SK-N-SH (cell line): ENCODE data around the gene H1-8. TPM values are rescaled to one million over a fixed set of nuclear protein-coding genes. Genes with fewer than 3 reads are reported as not detected.

Source experiments
- CTCF ChIA-PET: fragments of 300-600, 350-600 bp; formaldehyde crosslinking; extraction: SDS; loops from one replicate; lab custom pipeline; 2021; lab: Yijun Ruan, JAX
- POLR2A ChIA-PET: fragments of 350-600 bp; sonication (Branson Sonifier 250); formaldehyde crosslinking; extraction: SDS; loops from one replicate; lab custom pipeline; 2020; ENCODE audit warnings: antibody characterized with exemption, inconsistent platforms; lab: Yijun Ruan, JAX
- DNase-seq: peaks from one replicate; pipeline ENCODE4 v3.0.0; 2012
- H2AFZ ChIP-seq: fragments of 200-600 bp; sonication (generic); 2 replicates; pipeline ENCODE4 v1.8.1; 2016; ENCODE audit warnings: antibody characterized with exemption, mild to moderate bottlenecking, low read depth
- H3F3A ChIP-seq: fragments of 200-600 bp; sonication (generic); replicated peaks from 2 replicates; pipeline ENCODE3; 2016; ENCODE audit warnings: antibody characterized with exemption, mild to moderate bottlenecking; ENCODE audit not compliant: insufficient read depth
- H3K27ac ChIP-seq, 2 experiments: fragments of 200-500 bp in 1 of 2; fragments of 200-600 bp in 1 of 2; sonication (Bioruptor generic) in 1 of 2; sonication (generic), shearing (Covaris generic) in 1 of 2; 2 replicates each; pipeline versions ENCODE4 v1.5.1 to v1.6.1; 2014 to 2016; ENCODE audit warnings: low read depth in 2 of 2, inconsistent platforms in 1 of 2, low read length in 1 of 2, mild to moderate bottlenecking in 1 of 2, mixed read lengths in 1 of 2
- H3K27me3 ChIP-seq: fragments of 200-600 bp; sonication (generic), shearing (Covaris generic); 2 replicates; pipeline ENCODE4 v1.6.1; 2016; ENCODE audit warnings: mixed run types; ENCODE audit not compliant: insufficient read depth
- H3K36me3 ChIP-seq, 2 experiments: fragments of 200-500 bp in 1 of 2; fragments of 200-600 bp in 1 of 2; sonication (Bioruptor generic) in 1 of 2; sonication (generic) in 1 of 2; replicated peaks in 1 of 2; 2 replicates each; pipeline versions ENCODE3 to v1.5.1; 2014 to 2016; ENCODE audit warnings: low read length in 1 of 2, mild to moderate bottlenecking in 1 of 2; ENCODE audit not compliant: insufficient read depth in 2 of 2, control insufficient read depth in 1 of 2
- H3K4me1 ChIP-seq, 2 experiments: fragments of 200-500 bp in 1 of 2; fragments of 200-600 bp in 1 of 2; sonication (Bioruptor generic) in 1 of 2; sonication (generic), shearing (Covaris generic) in 1 of 2; 2 replicates each; pipeline versions ENCODE4 v1.5.1 to v1.6.1; 2014 to 2016; ENCODE audit warnings: low read depth in 1 of 2, low read length in 1 of 2, mixed run types in 1 of 2; ENCODE audit not compliant: insufficient read depth in 2 of 2, control insufficient read depth in 1 of 2
- H3K4me2 ChIP-seq: fragments of 200-600 bp; sonication (generic), shearing (Covaris generic); 2 replicates; pipeline ENCODE4 v1.6.1; 2017; ENCODE audit warnings: mixed run types
- H3K4me3 ChIP-seq, 2 experiments: fragments of 200-500 bp in 1 of 2; fragments of 200-600 bp in 1 of 2; sonication (Bioruptor generic) in 1 of 2; sonication (generic), shearing (Covaris generic) in 1 of 2; 2 replicates each; pipeline versions ENCODE4 v1.5.1 to v1.8.1; 2014 to 2016; ENCODE audit warnings: low read depth in 2 of 2, inconsistent platforms in 1 of 2, low read length in 1 of 2, mild to moderate bottlenecking in 1 of 2, mixed read lengths in 1 of 2, moderate library complexity in 1 of 2
- H3K79me2 ChIP-seq: fragments of 200-600 bp; sonication (generic); 2 replicates; pipeline ENCODE4 v1.8.1; 2017; ENCODE audit warnings: mild to moderate bottlenecking; ENCODE audit not compliant: insufficient read depth
- H3K9ac ChIP-seq: fragments of 200-600 bp; sonication (generic); 2 replicates; pipeline ENCODE4 v1.6.1; 2017; ENCODE audit warnings: mixed run types
- H3K9me2 ChIP-seq: fragments of 200-600 bp; sonication (generic); 2 replicates; pipeline ENCODE4 v1.6.1; 2017; ENCODE audit warnings: mixed run types
- H3K9me3 ChIP-seq: fragments of 200-600 bp; sonication (generic); 2 replicates; pipeline ENCODE4 v1.6.1; 2017; ENCODE audit warnings: mixed run types, mild to moderate bottlenecking, moderate library complexity
- H4K20me1 ChIP-seq: fragments of 200-600 bp; sonication (generic); 2 replicates; pipeline ENCODE4 v1.6.1; 2017; ENCODE audit warnings: mild to moderate bottlenecking, mixed run types; ENCODE audit not compliant: insufficient read depth
- CHD2 ChIP-seq: fragments of 150-350 bp; IDR thresholded peaks from 2 replicates; pipeline ENCODE4 v1.6.1; 2018; ENCODE audit warnings: low read length; ENCODE audit not compliant: partially characterized antibody
- ELF1 ChIP-seq: IDR thresholded peaks from 2 replicates; pipeline ENCODE4 v1.4.0; 2012
- EZH2phosphoT487 ChIP-seq: fragments of 200-600 bp; sonication (generic); IDR thresholded peaks from 2 replicates; pipeline ENCODE4 v1.6.1; 2017; ENCODE audit warnings: low read depth, mixed run types, mild to moderate bottlenecking, antibody characterized with exemption, moderate library complexity, borderline replicate concordance
- FOXJ3 ChIP-seq: sonication (generic); formaldehyde crosslinking; IDR thresholded peaks from 2 replicates; pipeline ENCODE4 v1.5.1; 2020; ENCODE audit warnings: mild to moderate bottlenecking, missing genetic modification reagents
- GABPA ChIP-seq: IDR thresholded peaks from 2 replicates; pipeline ENCODE4 v1.4.0; 2012; ENCODE audit warnings: low read depth, mild to moderate bottlenecking
- GATA2 ChIP-seq: sonication (generic); formaldehyde crosslinking; IDR thresholded peaks from 2 replicates; pipeline ENCODE4 v1.5.0; 2020; ENCODE audit warnings: mild to moderate bottlenecking, missing genetic modification reagents
- JUND ChIP-seq: IDR thresholded peaks from 2 replicates; pipeline ENCODE4 v1.4.0; 2012
- POLR2AphosphoS5 ChIP-seq: IDR thresholded peaks from 2 replicates; pipeline ENCODE4 v1.6.1; 2012; ENCODE audit warnings: low read depth, low read length
- RAD21 ChIP-seq: IDR thresholded peaks from 2 replicates; pipeline ENCODE4 v1.6.1; 2012; ENCODE audit warnings: mild to moderate bottlenecking, low read length
- SIN3A ChIP-seq: IDR thresholded peaks from 2 replicates; pipeline ENCODE4 v1.6.1; 2012; ENCODE audit warnings: low read depth, mild to moderate bottlenecking, low read length, moderate library complexity, borderline replicate concordance
- SMC3 ChIP-seq: IDR thresholded peaks from 2 replicates; pipeline ENCODE4 v1.6.1; 2012; ENCODE audit warnings: low read depth, low read length, improper control_type of control experiment
- TCF12 ChIP-seq: IDR thresholded peaks from 2 replicates; pipeline ENCODE4 v1.4.0; 2012
- YY1 ChIP-seq: IDR thresholded peaks from 2 replicates; pipeline ENCODE4 v1.4.0; 2012; ENCODE audit warnings: low read depth, mild to moderate bottlenecking
- WGBS: methylation state at CpG from one replicate; pipeline ENCODE4 v1.1.6; 2017; ENCODE audit warnings: low lambda C conversion rate; 5-methylcytosine and 5-hydroxymethylcytosine counted together
- polyA plus RNA-seq, 3 experiments: library from polyadenylated mRNA; depleted of rRNA; stranded (reverse); fragments of >200 nt; gene quantifications; 2 replicates each; pipeline ENCODE4 v1.2.3, GENCODE V29; 2012
- TF ChIP-seq, protein P1 (sequence below): IDR thresholded peaks from 2 replicates; pipeline ENCODE4 v1.4.0; 2012; ENCODE audit warnings: low read depth, borderline replicate concordance
- TF ChIP-seq, protein P2 (sequence below): IDR thresholded peaks from 2 replicates; pipeline ENCODE4 v1.4.0; 2012; ENCODE audit warnings: low read depth
- TF ChIP-seq, protein P3 (sequence below): IDR thresholded peaks from 2 replicates; pipeline ENCODE4 v1.6.1; 2012; ENCODE audit warnings: mild to moderate bottlenecking, low read depth, low read length, moderate library complexity
- TF ChIP-seq, protein P4 (sequence below): fragments of 150-350 bp; IDR thresholded peaks from 2 replicates; pipeline ENCODE4 v1.6.1; 2017; ENCODE audit warnings: antibody characterized with exemption, low read length, low read depth, borderline replicate concordance
- TF ChIP-seq, protein P5 (sequence below): fragments of 150-350 bp; IDR thresholded peaks from 2 replicates; pipeline ENCODE4 v1.6.1; 2016; ENCODE audit warnings: mild to moderate bottlenecking, low read depth, low read length
- TF ChIP-seq, protein P6 (sequence below): IDR thresholded peaks from 2 replicates; pipeline ENCODE4 v1.4.0; 2012; ENCODE audit warnings: low read depth, borderline replicate concordance

The H1-8 gene
- polyA plus RNA-seq, 1 of the 3 experiments (the other 2 are of a cell fraction), result not detected

DNA sequence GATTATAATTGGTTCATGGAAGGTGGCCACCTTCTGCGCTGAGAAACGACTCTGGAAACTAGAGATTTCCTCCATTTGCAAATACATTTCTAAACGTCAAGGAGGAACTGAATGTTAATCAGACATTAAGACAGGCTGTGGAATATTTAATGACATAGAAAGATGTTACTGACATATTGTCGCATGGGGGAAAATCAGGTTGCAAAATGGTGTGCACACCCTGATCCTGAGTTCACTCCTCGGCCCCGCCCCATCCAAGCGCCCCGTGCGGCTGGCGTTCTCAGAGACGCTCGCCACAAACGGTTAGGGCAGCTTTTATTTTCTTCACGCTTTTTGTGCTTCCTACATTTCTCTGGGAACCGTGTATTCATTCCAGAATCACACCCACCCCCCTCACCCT lies 10.7 kb downstream of the H1-8 start:
- H3K4me3 ChIP-seq, result no peak overlapping the region
- 95% methylated on average over 15 of the region's 15 CpGs for WGBS
- H3F3A ChIP-seq, result peaks cover 5% of the 10 kb centered on the region
- H2AFZ ChIP-seq, result no peak overlapping the region
- no peaks in the 10 kb centered on the region for H3K79me2 ChIP-seq
- no peak overlapping the region for H3K4me2 ChIP-seq
- no peak for TF ChIP-seq EZH2phosphoT487
- TF ChIP-seq GABPA, result no peak
- no peak for TF ChIP-seq FOXJ3 (CRISPR knock-in tag)
- TF ChIP-seq, protein P1, sequence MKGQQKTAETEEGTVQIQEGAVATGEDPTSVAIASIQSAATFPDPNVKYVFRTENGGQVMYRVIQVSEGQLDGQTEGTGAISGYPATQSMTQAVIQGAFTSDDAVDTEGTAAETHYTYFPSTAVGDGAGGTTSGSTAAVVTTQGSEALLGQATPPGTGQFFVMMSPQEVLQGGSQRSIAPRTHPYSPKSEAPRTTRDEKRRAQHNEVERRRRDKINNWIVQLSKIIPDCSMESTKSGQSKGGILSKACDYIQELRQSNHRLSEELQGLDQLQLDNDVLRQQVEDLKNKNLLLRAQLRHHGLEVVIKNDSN, result no peak
- TF ChIP-seq, protein P2, sequence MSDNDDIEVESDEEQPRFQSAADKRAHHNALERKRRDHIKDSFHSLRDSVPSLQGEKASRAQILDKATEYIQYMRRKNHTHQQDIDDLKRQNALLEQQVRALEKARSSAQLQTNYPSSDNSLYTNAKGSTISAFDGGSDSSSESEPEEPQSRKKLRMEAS, result no peak
- TF ChIP-seq SIN3A, result no peak
- no peak for TF ChIP-seq POLR2AphosphoS5
- TF ChIP-seq CHD2, result no peak
- TF ChIP-seq JUND, result no peak
- no peak for TF ChIP-seq GATA2 (CRISPR knock-in tag)
- no peak for TF ChIP-seq ELF1
- TF ChIP-seq TCF12, result no peak
- TF ChIP-seq, protein P3, sequence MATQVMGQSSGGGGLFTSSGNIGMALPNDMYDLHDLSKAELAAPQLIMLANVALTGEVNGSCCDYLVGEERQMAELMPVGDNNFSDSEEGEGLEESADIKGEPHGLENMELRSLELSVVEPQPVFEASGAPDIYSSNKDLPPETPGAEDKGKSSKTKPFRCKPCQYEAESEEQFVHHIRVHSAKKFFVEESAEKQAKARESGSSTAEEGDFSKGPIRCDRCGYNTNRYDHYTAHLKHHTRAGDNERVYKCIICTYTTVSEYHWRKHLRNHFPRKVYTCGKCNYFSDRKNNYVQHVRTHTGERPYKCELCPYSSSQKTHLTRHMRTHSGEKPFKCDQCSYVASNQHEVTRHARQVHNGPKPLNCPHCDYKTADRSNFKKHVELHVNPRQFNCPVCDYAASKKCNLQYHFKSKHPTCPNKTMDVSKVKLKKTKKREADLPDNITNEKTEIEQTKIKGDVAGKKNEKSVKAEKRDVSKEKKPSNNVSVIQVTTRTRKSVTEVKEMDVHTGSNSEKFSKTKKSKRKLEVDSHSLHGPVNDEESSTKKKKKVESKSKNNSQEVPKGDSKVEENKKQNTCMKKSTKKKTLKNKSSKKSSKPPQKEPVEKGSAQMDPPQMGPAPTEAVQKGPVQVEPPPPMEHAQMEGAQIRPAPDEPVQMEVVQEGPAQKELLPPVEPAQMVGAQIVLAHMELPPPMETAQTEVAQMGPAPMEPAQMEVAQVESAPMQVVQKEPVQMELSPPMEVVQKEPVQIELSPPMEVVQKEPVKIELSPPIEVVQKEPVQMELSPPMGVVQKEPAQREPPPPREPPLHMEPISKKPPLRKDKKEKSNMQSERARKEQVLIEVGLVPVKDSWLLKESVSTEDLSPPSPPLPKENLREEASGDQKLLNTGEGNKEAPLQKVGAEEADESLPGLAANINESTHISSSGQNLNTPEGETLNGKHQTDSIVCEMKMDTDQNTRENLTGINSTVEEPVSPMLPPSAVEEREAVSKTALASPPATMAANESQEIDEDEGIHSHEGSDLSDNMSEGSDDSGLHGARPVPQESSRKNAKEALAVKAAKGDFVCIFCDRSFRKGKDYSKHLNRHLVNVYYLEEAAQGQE, result no peak
- TF ChIP-seq YY1, result no peak
- no peak for TF ChIP-seq SMC3
- TF ChIP-seq, protein P4, sequence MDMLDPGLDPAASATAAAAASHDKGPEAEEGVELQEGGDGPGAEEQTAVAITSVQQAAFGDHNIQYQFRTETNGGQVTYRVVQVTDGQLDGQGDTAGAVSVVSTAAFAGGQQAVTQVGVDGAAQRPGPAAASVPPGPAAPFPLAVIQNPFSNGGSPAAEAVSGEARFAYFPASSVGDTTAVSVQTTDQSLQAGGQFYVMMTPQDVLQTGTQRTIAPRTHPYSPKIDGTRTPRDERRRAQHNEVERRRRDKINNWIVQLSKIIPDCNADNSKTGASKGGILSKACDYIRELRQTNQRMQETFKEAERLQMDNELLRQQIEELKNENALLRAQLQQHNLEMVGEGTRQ, result no peak
- no peak for TF ChIP-seq RAD21
- TF ChIP-seq, protein P5, sequence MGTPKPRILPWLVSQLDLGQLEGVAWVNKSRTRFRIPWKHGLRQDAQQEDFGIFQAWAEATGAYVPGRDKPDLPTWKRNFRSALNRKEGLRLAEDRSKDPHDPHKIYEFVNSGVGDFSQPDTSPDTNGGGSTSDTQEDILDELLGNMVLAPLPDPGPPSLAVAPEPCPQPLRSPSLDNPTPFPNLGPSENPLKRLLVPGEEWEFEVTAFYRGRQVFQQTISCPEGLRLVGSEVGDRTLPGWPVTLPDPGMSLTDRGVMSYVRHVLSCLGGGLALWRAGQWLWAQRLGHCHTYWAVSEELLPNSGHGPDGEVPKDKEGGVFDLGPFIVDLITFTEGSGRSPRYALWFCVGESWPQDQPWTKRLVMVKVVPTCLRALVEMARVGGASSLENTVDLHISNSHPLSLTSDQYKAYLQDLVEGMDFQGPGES, result no peak
- TF ChIP-seq, protein P6, sequence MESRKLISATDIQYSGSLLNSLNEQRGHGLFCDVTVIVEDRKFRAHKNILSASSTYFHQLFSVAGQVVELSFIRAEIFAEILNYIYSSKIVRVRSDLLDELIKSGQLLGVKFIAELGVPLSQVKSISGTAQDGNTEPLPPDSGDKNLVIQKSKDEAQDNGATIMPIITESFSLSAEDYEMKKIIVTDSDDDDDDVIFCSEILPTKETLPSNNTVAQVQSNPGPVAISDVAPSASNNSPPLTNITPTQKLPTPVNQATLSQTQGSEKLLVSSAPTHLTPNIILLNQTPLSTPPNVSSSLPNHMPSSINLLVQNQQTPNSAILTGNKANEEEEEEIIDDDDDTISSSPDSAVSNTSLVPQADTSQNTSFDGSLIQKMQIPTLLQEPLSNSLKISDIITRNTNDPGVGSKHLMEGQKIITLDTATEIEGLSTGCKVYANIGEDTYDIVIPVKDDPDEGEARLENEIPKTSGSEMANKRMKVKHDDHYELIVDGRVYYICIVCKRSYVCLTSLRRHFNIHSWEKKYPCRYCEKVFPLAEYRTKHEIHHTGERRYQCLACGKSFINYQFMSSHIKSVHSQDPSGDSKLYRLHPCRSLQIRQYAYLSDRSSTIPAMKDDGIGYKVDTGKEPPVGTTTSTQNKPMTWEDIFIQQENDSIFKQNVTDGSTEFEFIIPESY, result no peak
- H3K9me3 ChIP-seq, result no peaks in the 10 kb centered on the region
- no peak overlapping the region for H3K9ac ChIP-seq
- H3K27me3 ChIP-seq, result no peaks in the 10 kb centered on the region
- no peaks in the 10 kb centered on the region for H3K36me3 ChIP-seq
- peaks cover 7 to 40% of the 10 kb centered on the region in 2 experiments for H3K4me1 ChIP-seq
- ChIA-PET CTCF (interaction anchor here (2.5 kb wide), 1 partner anchor 63 kb away, joined by 7 read pairs; no protein-coding TSS in a partner anchor), POLR2A (no interaction called here)
- H4K20me1 ChIP-seq, result no peaks in the 10 kb centered on the region
- no peak overlapping the region for H3K27ac ChIP-seq
- DNase-seq, result no peak
- H3K9me2 ChIP-seq, result no peaks in the 10 kb centered on the region
